GM23248 (cell line): ENCODE measurements around the gene FAM187B.

Experiments used
- EZH2 ChIP-seq: fragments of 200-600 bp; sonication (generic); IDR thresholded peaks from 2 replicates; pipeline ENCODE4 v1.6.1; 2018; ENCODE audit warnings: antibody characterized with exemption, mild to moderate bottlenecking; ENCODE audit not compliant: insufficient read depth, poor library complexity, severe bottlenecking
- EZH2phosphoT487 ChIP-seq: fragments of 200-600 bp; sonication (generic); IDR thresholded peaks from 2 replicates; pipeline ENCODE4 v1.6.1; 2018; ENCODE audit warnings: antibody characterized with exemption, moderate library complexity, mild to moderate bottlenecking, low read depth; ENCODE audit not compliant: insufficient read depth

- TF ChIP-seq EZH2, result no peak
- TF ChIP-seq EZH2phosphoT487, result no peak
Observed at GRCh38 chr19:35204799-35205732, 23.5 kb downstream of the FAM187B start.
